Fibroblast of lung (primary cell): ENCODE measurements around the gene CD82. TPM values are rescaled to one million over a fixed set of nuclear protein-coding genes. Genes with fewer than 3 reads are reported as not detected.

ENCODE experiments used
- DNase-seq, 2 donors: peaks; one replicate each; pipeline versions ENCODE4 v3.0.0 to v3.0.0-alpha.2; 2010; ENCODE audit warnings: low read depth in 2 of 2
- H2AFZ ChIP-seq: 2 replicates; pipeline ENCODE4 v1.5.1; 2012; ENCODE audit warnings: low read length, control low read depth, inconsistent platforms
- H3K27ac ChIP-seq: 2 replicates; pipeline ENCODE4 v1.5.1; 2011; ENCODE audit warnings: low read length, control low read depth; ENCODE audit not compliant: insufficient read depth
- H3K27me3 ChIP-seq: 2 replicates; pipeline ENCODE4 v1.5.1; 2011; ENCODE audit warnings: mild to moderate bottlenecking, low read length; ENCODE audit not compliant: control insufficient read depth, insufficient read depth
- H3K36me3 ChIP-seq: 2 replicates; pipeline ENCODE4 v1.5.1; 2011; ENCODE audit warnings: low read length; ENCODE audit not compliant: control insufficient read depth, insufficient read depth
- H3K4me1 ChIP-seq: 2 replicates; pipeline ENCODE4 v1.5.1; 2011; ENCODE audit warnings: low read length; ENCODE audit not compliant: control insufficient read depth, insufficient read depth; ENCODE audit errors: extremely low read depth
- H3K4me2 ChIP-seq: 2 replicates; pipeline ENCODE4 v1.5.1; 2011; ENCODE audit warnings: low read length, control low read depth; ENCODE audit not compliant: insufficient read depth; ENCODE audit errors: extremely low read depth
- H3K4me3 ChIP-seq, 4 experiments: fragments of 200-600 bp in 1 of 4; sonication (generic) in 1 of 4; replicated peaks in 1 of 4; 2 replicates each; pipeline ENCODE4 v1.5.1; 2011 to 2016; ENCODE audit warnings: low read length in 4 of 4, low read depth in 3 of 4, mild to moderate bottlenecking in 3 of 4, control low read depth in 2 of 4, inconsistent platforms in 1 of 4, mixed read lengths in 1 of 4; ENCODE audit not compliant: insufficient read depth in 1 of 4; ENCODE audit errors: control extremely low read depth in 1 of 4
- H3K79me2 ChIP-seq: 2 replicates; pipeline ENCODE4 v1.5.1; 2012; ENCODE audit warnings: mild to moderate bottlenecking, low read length, inconsistent platforms; ENCODE audit not compliant: control insufficient read depth, insufficient read depth
- H3K9ac ChIP-seq: 2 replicates; pipeline ENCODE4 v1.5.1; 2011; ENCODE audit warnings: mild to moderate bottlenecking, low read length, control low read depth; ENCODE audit not compliant: insufficient read depth
- H3K9me3 ChIP-seq: 2 replicates; pipeline ENCODE4 v1.5.1; 2012; ENCODE audit warnings: low read depth, low read length; ENCODE audit not compliant: control insufficient read depth, insufficient read depth
- H4K20me1 ChIP-seq: 2 replicates; pipeline ENCODE4 v1.5.1; 2011; ENCODE audit warnings: low read length; ENCODE audit not compliant: control insufficient read depth, insufficient read depth; ENCODE audit errors: extremely low read depth
- EZH2 ChIP-seq: IDR thresholded peaks from 2 replicates; pipeline ENCODE4 v1.5.1; 2012; ENCODE audit warnings: low read length, control low read depth, mild to moderate bottlenecking; ENCODE audit errors: missing control alignments
- polyA plus RNA-seq, 2 donors: library from polyadenylated mRNA; depleted of rRNA in 1 of 2; stranded (reverse) in 1 of 2; unstranded in 1 of 2; fragments of >200 nt; gene quantifications; 2 replicates each; pipeline ENCODE4 v1.2.1, GENCODE V29; 2011 to 2012; ENCODE audit warnings: missing spikeins in 1 of 2
- total RNA-seq: library from RNA; depleted of rRNA; stranded (reverse); fragments of >200 nt; gene quantifications from 2 replicates; pipeline ENCODE4 v1.2.1, GENCODE V29; 2014
- TF ChIP-seq, protein P1 (sequence below), 2 donors: IDR thresholded peaks in 1 of 2; conservative IDR thresholded peaks in 1 of 2; 1 replicate in 1 of 2; 2 replicates in 1 of 2; pipeline ENCODE4 v1.5.1; 2011 to 2012; ENCODE audit warnings: low read length in 2 of 2, control low read depth in 1 of 2, inconsistent platforms in 1 of 2, low read depth in 1 of 2, mild to moderate bottlenecking in 1 of 2

The CD82 gene
- total and polyA plus RNA-seq, 2 donors (not counting 1 experiment from before 2014, with no cell fraction given): 54.2 to 114 TPM

DNA sequence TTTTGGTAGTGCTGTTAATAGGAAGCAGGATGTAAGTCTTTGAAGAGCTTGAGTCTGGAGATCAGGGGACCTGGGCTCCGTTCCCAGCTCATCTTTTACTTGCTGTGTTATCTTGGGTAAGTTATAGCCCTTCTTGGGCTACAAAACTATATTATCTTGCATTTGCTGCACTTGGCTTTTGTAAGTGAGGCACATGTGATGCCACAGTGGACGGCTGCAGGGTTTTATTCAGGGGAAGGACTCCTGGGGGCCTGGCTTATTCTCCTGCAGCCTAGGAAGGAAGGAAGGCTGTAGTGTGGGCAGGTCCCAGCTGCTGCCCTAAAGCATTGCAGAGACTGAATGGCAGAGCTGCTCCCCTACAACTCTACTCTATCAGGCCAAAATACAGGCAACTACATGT lies 6.4 kb downstream of the CD82 start:
- Histone ChIP-seq H3K4me3 (no peak overlapping the region), H3K27ac (no peak overlapping the region), H3K9ac (no peak overlapping the region), H3K79me2 (no peaks in the 10 kb centered on the region), H2AFZ (no peak overlapping the region), H3K36me3 (no peaks in the 10 kb centered on the region), H3K4me1 (peaks cover 39% of the 10 kb centered on the region), H3K4me2 (no peak overlapping the region), H3K27me3 (no peaks in the 10 kb centered on the region), H4K20me1 (no peaks in the 10 kb centered on the region), H3K9me3 (no peaks in the 10 kb centered on the region)
- no peak for DNase-seq
- TF ChIP-seq EZH2: no peak
- TF ChIP-seq, protein P1, sequence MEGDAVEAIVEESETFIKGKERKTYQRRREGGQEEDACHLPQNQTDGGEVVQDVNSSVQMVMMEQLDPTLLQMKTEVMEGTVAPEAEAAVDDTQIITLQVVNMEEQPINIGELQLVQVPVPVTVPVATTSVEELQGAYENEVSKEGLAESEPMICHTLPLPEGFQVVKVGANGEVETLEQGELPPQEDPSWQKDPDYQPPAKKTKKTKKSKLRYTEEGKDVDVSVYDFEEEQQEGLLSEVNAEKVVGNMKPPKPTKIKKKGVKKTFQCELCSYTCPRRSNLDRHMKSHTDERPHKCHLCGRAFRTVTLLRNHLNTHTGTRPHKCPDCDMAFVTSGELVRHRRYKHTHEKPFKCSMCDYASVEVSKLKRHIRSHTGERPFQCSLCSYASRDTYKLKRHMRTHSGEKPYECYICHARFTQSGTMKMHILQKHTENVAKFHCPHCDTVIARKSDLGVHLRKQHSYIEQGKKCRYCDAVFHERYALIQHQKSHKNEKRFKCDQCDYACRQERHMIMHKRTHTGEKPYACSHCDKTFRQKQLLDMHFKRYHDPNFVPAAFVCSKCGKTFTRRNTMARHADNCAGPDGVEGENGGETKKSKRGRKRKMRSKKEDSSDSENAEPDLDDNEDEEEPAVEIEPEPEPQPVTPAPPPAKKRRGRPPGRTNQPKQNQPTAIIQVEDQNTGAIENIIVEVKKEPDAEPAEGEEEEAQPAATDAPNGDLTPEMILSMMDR (conservative IDR thresholded peaks at IDR 0.05 in 1 of 2, IDR thresholded peaks at IDR 0.05 in 1 of 2; ENCODE audit: low read depth in 1 of 2, low read length in 2 of 2): no peak

DNA sequence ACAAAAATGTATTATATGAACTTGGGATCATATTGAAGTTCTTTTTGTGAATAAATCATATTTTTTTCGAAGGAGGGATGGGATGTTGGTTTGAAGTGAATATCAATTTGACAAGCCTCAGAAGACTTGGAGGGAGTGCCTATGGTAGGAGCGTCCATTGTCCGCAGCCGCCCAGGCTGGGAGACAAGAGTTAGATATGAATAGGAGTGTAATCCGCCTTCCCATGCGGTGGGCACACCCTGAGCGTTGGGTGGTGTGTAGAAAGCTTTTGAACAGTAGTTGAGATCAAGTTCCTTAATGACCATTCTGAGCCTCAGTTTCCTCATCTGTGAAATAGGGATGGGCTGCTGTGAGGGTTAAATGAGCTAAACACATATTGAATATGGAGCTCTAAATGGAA lies 7.0 kb downstream of the CD82 start:
- H3K27ac ChIP-seq: no peak overlapping the region
- H3K4me1 ChIP-seq: peaks cover 39% of the 10 kb centered on the region
- no peak for DNase-seq
- H3K79me2 ChIP-seq: no peaks in the 10 kb centered on the region
- no peaks in the 10 kb centered on the region for H3K36me3 ChIP-seq
- H3K9me3 ChIP-seq: no peaks in the 10 kb centered on the region
- H4K20me1 ChIP-seq: no peaks in the 10 kb centered on the region
- TF ChIP-seq, protein P1 (conservative IDR thresholded peaks at IDR 0.05 in 1 of 2, IDR thresholded peaks at IDR 0.05 in 1 of 2; ENCODE audit: low read depth in 1 of 2, low read length in 2 of 2): no peak
- no peak for TF ChIP-seq EZH2
- H3K9ac ChIP-seq: no peak overlapping the region
- H3K27me3 ChIP-seq: no peaks in the 10 kb centered on the region
- H2AFZ ChIP-seq: no peak overlapping the region
- no peak overlapping the region for H3K4me2 ChIP-seq
- no peak overlapping the region for H3K4me3 ChIP-seq

DNA sequence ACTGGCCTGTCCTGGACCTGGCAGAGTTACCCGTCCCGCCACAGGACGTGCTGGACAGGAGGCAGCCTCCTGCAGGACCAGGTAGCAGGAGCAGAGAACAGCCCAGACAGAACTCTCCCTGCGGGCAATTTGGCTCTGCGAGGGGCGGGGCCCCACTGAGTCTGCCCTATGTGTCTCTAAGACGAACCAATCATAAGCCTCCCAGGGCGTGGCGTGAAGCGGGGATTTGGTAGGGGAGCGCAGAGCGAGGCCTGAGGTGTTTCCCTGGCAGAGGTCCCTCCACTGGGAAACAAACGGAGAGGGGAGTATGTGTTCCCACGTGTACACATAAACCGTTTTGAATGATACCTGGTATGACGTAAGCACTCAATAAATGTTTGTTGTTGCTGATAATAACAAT lies 7.4 kb downstream of the CD82 start:
- no peak overlapping the region for H3K4me2 ChIP-seq
- H3K27me3 ChIP-seq: no peaks in the 10 kb centered on the region
- H3K9me3 ChIP-seq: no peaks in the 10 kb centered on the region
- no peak overlapping the region for H3K4me3 ChIP-seq
- no peak overlapping the region for H3K9ac ChIP-seq
- no peak for DNase-seq
- no peaks in the 10 kb centered on the region for H4K20me1 ChIP-seq
- H3K79me2 ChIP-seq: no peaks in the 10 kb centered on the region
- H2AFZ ChIP-seq: no peak overlapping the region
- peaks cover 39% of the 10 kb centered on the region for H3K4me1 ChIP-seq
- no peaks in the 10 kb centered on the region for H3K36me3 ChIP-seq
- TF ChIP-seq, protein P1 (conservative IDR thresholded peaks at IDR 0.05 in 1 of 2, IDR thresholded peaks at IDR 0.05 in 1 of 2; ENCODE audit: low read depth in 1 of 2, low read length in 2 of 2): no peak
- TF ChIP-seq EZH2: no peak
- no peak overlapping the region for H3K27ac ChIP-seq
